SK-N-SH (cell line): ENCODE data around the gene RNF175.

Experiments
- NRF1 ChIP-seq: IDR thresholded peaks from 2 replicates; pipeline ENCODE4 v1.6.1; 2012; ENCODE audit warnings: low read depth, mild to moderate bottlenecking, low read length
- RFX5 ChIP-seq: IDR thresholded peaks from 2 replicates; pipeline ENCODE4 v1.6.1; 2012; ENCODE audit warnings: mild to moderate bottlenecking, improper control_type of control experiment, low read length
- YY1 ChIP-seq: IDR thresholded peaks from 2 replicates; pipeline ENCODE4 v1.4.0; 2012; ENCODE audit warnings: low read depth, mild to moderate bottlenecking
- TF ChIP-seq, protein P1 (sequence below): IDR thresholded peaks from 2 replicates; pipeline ENCODE4 v1.4.0; 2012; ENCODE audit warnings: low read depth, borderline replicate concordance
- TF ChIP-seq, protein P2 (sequence below): fragments of 200-600 bp; sonication (generic); IDR thresholded peaks from 2 replicates; pipeline ENCODE4 v1.6.1; 2017; ENCODE audit warnings: antibody characterized with exemption, mild to moderate bottlenecking, moderate library complexity

- TF ChIP-seq, protein P1, sequence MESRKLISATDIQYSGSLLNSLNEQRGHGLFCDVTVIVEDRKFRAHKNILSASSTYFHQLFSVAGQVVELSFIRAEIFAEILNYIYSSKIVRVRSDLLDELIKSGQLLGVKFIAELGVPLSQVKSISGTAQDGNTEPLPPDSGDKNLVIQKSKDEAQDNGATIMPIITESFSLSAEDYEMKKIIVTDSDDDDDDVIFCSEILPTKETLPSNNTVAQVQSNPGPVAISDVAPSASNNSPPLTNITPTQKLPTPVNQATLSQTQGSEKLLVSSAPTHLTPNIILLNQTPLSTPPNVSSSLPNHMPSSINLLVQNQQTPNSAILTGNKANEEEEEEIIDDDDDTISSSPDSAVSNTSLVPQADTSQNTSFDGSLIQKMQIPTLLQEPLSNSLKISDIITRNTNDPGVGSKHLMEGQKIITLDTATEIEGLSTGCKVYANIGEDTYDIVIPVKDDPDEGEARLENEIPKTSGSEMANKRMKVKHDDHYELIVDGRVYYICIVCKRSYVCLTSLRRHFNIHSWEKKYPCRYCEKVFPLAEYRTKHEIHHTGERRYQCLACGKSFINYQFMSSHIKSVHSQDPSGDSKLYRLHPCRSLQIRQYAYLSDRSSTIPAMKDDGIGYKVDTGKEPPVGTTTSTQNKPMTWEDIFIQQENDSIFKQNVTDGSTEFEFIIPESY = no peak
- TF ChIP-seq YY1 = no peak
- TF ChIP-seq, protein P2, sequence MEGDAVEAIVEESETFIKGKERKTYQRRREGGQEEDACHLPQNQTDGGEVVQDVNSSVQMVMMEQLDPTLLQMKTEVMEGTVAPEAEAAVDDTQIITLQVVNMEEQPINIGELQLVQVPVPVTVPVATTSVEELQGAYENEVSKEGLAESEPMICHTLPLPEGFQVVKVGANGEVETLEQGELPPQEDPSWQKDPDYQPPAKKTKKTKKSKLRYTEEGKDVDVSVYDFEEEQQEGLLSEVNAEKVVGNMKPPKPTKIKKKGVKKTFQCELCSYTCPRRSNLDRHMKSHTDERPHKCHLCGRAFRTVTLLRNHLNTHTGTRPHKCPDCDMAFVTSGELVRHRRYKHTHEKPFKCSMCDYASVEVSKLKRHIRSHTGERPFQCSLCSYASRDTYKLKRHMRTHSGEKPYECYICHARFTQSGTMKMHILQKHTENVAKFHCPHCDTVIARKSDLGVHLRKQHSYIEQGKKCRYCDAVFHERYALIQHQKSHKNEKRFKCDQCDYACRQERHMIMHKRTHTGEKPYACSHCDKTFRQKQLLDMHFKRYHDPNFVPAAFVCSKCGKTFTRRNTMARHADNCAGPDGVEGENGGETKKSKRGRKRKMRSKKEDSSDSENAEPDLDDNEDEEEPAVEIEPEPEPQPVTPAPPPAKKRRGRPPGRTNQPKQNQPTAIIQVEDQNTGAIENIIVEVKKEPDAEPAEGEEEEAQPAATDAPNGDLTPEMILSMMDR = no peak
- no peak for TF ChIP-seq RFX5
- no peak for TF ChIP-seq NRF1
These were observed 34.2 kb upstream of the RNF175 start for GRCh38 chr4:153794006-153794405.
